ENCODE measurements around the gene SPATA33. TPM values are rescaled to one million over a fixed set of nuclear protein-coding genes. Genes with fewer than 3 reads are reported as not detected.
A peak's percentile ranks its signal among the peaks of the same experiment; 100 is the strongest.

Gene SPATA33
- total and polyA plus RNA-seq, 10 of the 15 experiments (the other 5 are each of a cell fraction or from before 2014, with no cell fraction given) = 1.1 to 15.8 (median 7.6) TPM

- no peak overlapping the region for H3K27ac ChIP-seq (ENCODE audit: control insufficient read depth, insufficient read depth)
- no peak for ATAC-seq
- H3K4me1 ChIP-seq (ENCODE audit: control insufficient read depth, insufficient read depth, low read length) = no peaks in the 10 kb centered on the region
- no peak overlapping the region for H3K4me2 ChIP-seq (ENCODE audit: control insufficient read depth, insufficient read depth)
- H2AFZ ChIP-seq (ENCODE audit: control insufficient read depth, low read depth, low read length) = no peak overlapping the region
- RAD21 ChIA-PET (ENCODE audit: unreplicated experiment) = no interaction called here
- intact Hi-C loops (cut with micrococcal nuclease; ENCODE audit: unreplicated experiment) = no loop called here
- TF ChIP-seq CTCF (IDR thresholded peaks at IDR 0.05 in 2 of 3, conservative IDR thresholded peaks at IDR 0.05 in 1 of 3; ENCODE audit: control insufficient read depth in 2 of 3, extremely low read depth in 1 of 3, insufficient read depth in 1 of 3, low read depth in 3 of 3, low read length in 3 of 3) (0 out of 6 replicates have a peak, but pooled peaks of 1 of the 3 experiments have one; percentile 6), GATAD2B (conservative IDR thresholded peaks at IDR 0.05; ENCODE audit: low read depth) (no peak)
- no peak overlapping the region for H3K9ac ChIP-seq (ENCODE audit: control insufficient read depth, insufficient read depth, low read length)
- POLR2A ChIA-PET = no interaction called here
- BruUV-seq (replicated peaks) = no TSS peak
- CTCF ChIA-PET = no interaction called here
- in situ Hi-C loops (cut with MboI) = no loop called here
- H3K27me3 ChIP-seq (replicated peaks in 1 of 2; ENCODE audit: control insufficient read depth in 2 of 2, insufficient read depth in 2 of 2, low read length in 1 of 2) = no peaks in the 10 kb centered on the region; a peak in 1 of 4 replicates
- FAIRE-seq = no peak
- DNase-seq (ENCODE audit: low read depth, low spot score) = no peak
- no peak overlapping the region for H3K4me3 ChIP-seq
- peaks cover 2% of the 10 kb centered on the region; the same call in 1 of the 3 replicates for H3K9me3 ChIP-seq (replicated peaks; ENCODE audit: control insufficient read depth, insufficient read depth, low read length)
- no peaks in the 10 kb centered on the region for H4K20me1 ChIP-seq (ENCODE audit: control insufficient read depth, insufficient read depth)
- SMC1A ChIA-PET (ENCODE audit: uncharacterized antibody, unreplicated experiment) = no interaction called here
- WGBS (ENCODE audit: insufficient coverage, insufficient replicate concordance, low lambda C conversion rate, missing lambda C conversion rate) = 19% methylated on average over 10 of the region's 10 CpGs
- no peaks in the 10 kb centered on the region for H3K79me2 ChIP-seq (ENCODE audit: control insufficient read depth, insufficient read depth, low read length)
- H3K36me3 ChIP-seq (ENCODE audit: control insufficient read depth in 2 of 2, insufficient read depth in 2 of 2, low read length in 1 of 2) = no peaks in the 10 kb centered on the region
Measured at GRCh38 chr16:89637379-89637778, 20.3 kb upstream of the SPATA33 start.

GRCh38 chr16:89638455-89638854 is 19.2 kb upstream of the SPATA33 start:
- ChIA-PET CTCF (no interaction called here), POLR2A (no interaction called here), SMC1A (ENCODE audit: uncharacterized antibody, unreplicated experiment) (no interaction called here), RAD21 (ENCODE audit: unreplicated experiment) (no interaction called here)
- in situ Hi-C loops (cut with MboI) = no loop called here
- Histone ChIP-seq H3K79me2 (ENCODE audit: control insufficient read depth, insufficient read depth, low read length) (no peaks in the 10 kb centered on the region), H3K9me3 (replicated peaks; ENCODE audit: control insufficient read depth, insufficient read depth, low read length) (peaks cover 2% of the 10 kb centered on the region; the same call in 1 of the 3 replicates), H3K27me3 (replicated peaks in 1 of 2; ENCODE audit: control insufficient read depth in 2 of 2, insufficient read depth in 2 of 2, low read length in 1 of 2) (no peaks in the 10 kb centered on the region; a peak in 1 of 4 replicates), H3K4me1 (ENCODE audit: control insufficient read depth, insufficient read depth, low read length) (no peaks in the 10 kb centered on the region), H3K4me3 (no peak overlapping the region), H2AFZ (ENCODE audit: control insufficient read depth, low read depth, low read length) (no peak overlapping the region), H3K4me2 (ENCODE audit: control insufficient read depth, insufficient read depth) (no peak overlapping the region), H3K27ac (ENCODE audit: control insufficient read depth, insufficient read depth) (no peak overlapping the region), H4K20me1 (ENCODE audit: control insufficient read depth, insufficient read depth) (no peaks in the 10 kb centered on the region), H3K36me3 (ENCODE audit: control insufficient read depth in 2 of 2, insufficient read depth in 2 of 2, low read length in 1 of 2) (no peaks in the 10 kb centered on the region), H3K9ac (ENCODE audit: control insufficient read depth, insufficient read depth, low read length) (no peak overlapping the region)
- TF ChIP-seq FOXK2 (IDR thresholded peaks at IDR 0.05) (no peak), NR2C1 (IDR thresholded peaks at IDR 0.05) (no peak), TCF12 (IDR thresholded peaks at IDR 0.05; ENCODE audit: low read depth, low read length) (no peak), SMARCA5 (IDR thresholded peaks at IDR 0.05) (no peak), CTCF (IDR thresholded peaks at IDR 0.05 in 2 of 3, conservative IDR thresholded peaks at IDR 0.05 in 1 of 3; ENCODE audit: control insufficient read depth in 2 of 3, extremely low read depth in 1 of 3, insufficient read depth in 1 of 3, low read depth in 3 of 3, low read length in 3 of 3) (no peak), MTA3 (IDR thresholded peaks at IDR 0.05; ENCODE audit: borderline replicate concordance, low read length) (no peak), ZNF24 (IDR thresholded peaks at IDR 0.05) (no peak), TAF1 (IDR thresholded peaks at IDR 0.05; ENCODE audit: borderline replicate concordance, low read depth, low read length) (no peak), ZNF207 (IDR thresholded peaks at IDR 0.05; ENCODE audit: borderline replicate concordance) (no peak), MYB (IDR thresholded peaks at IDR 0.05; ENCODE audit: borderline replicate concordance, low read depth, low read length) (no peak), EGR1 (IDR thresholded peaks at IDR 0.05; ENCODE audit: borderline replicate concordance in 1 of 2, low read depth in 2 of 2, low read length in 2 of 2) (no peak)
- BruUV-seq (replicated peaks) = no TSS peak
- intact Hi-C loops (cut with micrococcal nuclease; ENCODE audit: unreplicated experiment) = no loop called here
- no peak for ATAC-seq
- FAIRE-seq = no peak
- 28% methylated on average over 7 of the region's 10 CpGs for WGBS (ENCODE audit: insufficient coverage, insufficient replicate concordance, low lambda C conversion rate, missing lambda C conversion rate)
- no peak for DNase-seq (ENCODE audit: low read depth, low spot score)

All from GM12878 (cell line).